Neural crest cell (in vitro differentiated cells): Measurements from ENCODE around the gene TMEM219. TPM values are rescaled to one million over a fixed set of nuclear protein-coding genes. Genes with fewer than 3 reads are reported as not detected.
"Not testable (repeated sequence)": the region's sequence is repeated elsewhere in the genome, so short reads cannot be mapped to it uniquely, and the experiment has no call there.

Experiments used
- DNase-seq: peaks from one replicate; pipeline ENCODE4 v3.0.0; 2021; ENCODE audit warnings: low read depth, mixed read lengths, low spot score
- H3K27ac Mint-ChIP-seq: one replicate; pipeline ENCODE4 v1.8.0; 2021; ENCODE audit warnings: mild to moderate bottlenecking, mixed read lengths; ENCODE audit not compliant: unreplicated experiment
- H3K27me3 Mint-ChIP-seq: 2 replicates; pipeline ENCODE4 v1.8.0; 2021; ENCODE audit warnings: low read depth, mild to moderate bottlenecking, mixed read lengths
- H3K36me3 Mint-ChIP-seq: 2 replicates; pipeline ENCODE4 v1.8.0; 2021; ENCODE audit warnings: low read depth, mild to moderate bottlenecking, mixed read lengths
- H3K4me1 Mint-ChIP-seq: 2 replicates; pipeline ENCODE4 v1.8.0; 2021; ENCODE audit warnings: mixed read lengths
- H3K4me3 Mint-ChIP-seq: one replicate; pipeline ENCODE4 v1.8.0; 2021; ENCODE audit warnings: mild to moderate bottlenecking, mixed read lengths
- H3K9me3 Mint-ChIP-seq: 2 replicates; pipeline ENCODE4 v1.8.0; 2021; ENCODE audit warnings: mixed read lengths
- total RNA-seq: library from RNA; stranded (reverse); gene quantifications from 2 replicates; pipeline ENCODE4 v1.2.1, GENCODE V29; 2021
- TF ChIP-seq, protein P1 (sequence below): fragments of 200-600 bp; sonication (generic); conservative IDR thresholded peaks from 2 replicates; pipeline ENCODE4 v1.5.0; 2021; ENCODE audit warnings: antibody characterized with exemption, mild to moderate bottlenecking

Gene TMEM219
- total RNA-seq, 1 donor from 2014 or later = 74.0 TPM

DNA sequence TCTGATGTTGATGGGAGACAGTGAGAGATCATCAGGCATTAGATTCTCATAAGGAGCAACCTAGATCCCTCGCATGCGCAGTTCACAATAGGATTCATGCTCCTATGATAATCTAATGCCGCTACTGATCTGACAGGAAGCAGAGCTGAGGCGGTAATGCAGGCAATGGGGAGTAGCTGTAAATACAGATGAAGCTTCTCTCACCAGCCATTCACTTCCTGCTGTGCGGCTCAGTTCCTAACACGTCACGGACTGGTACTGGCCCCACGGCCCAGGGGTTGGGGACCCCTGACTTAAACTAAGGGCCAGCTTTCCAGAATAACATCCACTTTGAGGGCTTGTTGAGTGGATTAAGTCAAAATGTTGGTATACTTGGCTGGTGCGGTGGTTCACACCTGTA, 2.6 kb upstream of the TMEM219 start:
- Mint-ChIP-seq H3K9me3 (no peaks in the 10 kb centered on the region), H3K4me3 (peak overlapping the region; percentile 47), H3K27me3 (no peaks in the 10 kb centered on the region), H3K27ac (no peak overlapping the region), H3K4me1 (peaks cover 20% of the 10 kb centered on the region), H3K36me3 (no peaks in the 10 kb centered on the region)
- DNase-seq = no peak
- TF ChIP-seq, protein P1, sequence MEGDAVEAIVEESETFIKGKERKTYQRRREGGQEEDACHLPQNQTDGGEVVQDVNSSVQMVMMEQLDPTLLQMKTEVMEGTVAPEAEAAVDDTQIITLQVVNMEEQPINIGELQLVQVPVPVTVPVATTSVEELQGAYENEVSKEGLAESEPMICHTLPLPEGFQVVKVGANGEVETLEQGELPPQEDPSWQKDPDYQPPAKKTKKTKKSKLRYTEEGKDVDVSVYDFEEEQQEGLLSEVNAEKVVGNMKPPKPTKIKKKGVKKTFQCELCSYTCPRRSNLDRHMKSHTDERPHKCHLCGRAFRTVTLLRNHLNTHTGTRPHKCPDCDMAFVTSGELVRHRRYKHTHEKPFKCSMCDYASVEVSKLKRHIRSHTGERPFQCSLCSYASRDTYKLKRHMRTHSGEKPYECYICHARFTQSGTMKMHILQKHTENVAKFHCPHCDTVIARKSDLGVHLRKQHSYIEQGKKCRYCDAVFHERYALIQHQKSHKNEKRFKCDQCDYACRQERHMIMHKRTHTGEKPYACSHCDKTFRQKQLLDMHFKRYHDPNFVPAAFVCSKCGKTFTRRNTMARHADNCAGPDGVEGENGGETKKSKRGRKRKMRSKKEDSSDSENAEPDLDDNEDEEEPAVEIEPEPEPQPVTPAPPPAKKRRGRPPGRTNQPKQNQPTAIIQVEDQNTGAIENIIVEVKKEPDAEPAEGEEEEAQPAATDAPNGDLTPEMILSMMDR = no peak

DNA sequence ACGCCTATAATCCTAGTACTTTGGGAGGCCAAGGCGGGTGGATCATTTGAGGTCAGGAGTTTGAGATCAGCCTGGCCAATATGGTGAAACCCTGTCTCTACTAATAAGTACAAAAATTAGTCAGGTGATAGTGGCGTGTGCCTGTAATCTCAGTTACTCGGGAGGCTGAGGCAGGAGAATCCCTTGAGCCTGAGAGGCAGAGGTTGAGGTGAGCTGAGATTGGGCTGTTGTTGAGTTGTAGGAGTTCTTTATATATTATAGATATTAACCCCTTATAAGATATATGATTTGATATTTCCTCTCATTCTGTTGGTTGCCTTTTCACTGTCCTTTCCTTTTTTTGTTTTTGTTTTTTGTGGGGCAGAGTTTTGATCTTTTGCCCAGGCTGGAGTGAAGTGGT, 2.1 kb upstream of the TMEM219 start:
- not testable (repeated sequence) for H3K9me3 Mint-ChIP-seq, H3K27me3 Mint-ChIP-seq, H3K27ac Mint-ChIP-seq, H3K36me3 Mint-ChIP-seq, DNase-seq
- Mint-ChIP-seq H3K4me3 (peak overlapping the region; percentile 81), H3K4me1 (peaks cover 23% of the 10 kb centered on the region)

DNA sequence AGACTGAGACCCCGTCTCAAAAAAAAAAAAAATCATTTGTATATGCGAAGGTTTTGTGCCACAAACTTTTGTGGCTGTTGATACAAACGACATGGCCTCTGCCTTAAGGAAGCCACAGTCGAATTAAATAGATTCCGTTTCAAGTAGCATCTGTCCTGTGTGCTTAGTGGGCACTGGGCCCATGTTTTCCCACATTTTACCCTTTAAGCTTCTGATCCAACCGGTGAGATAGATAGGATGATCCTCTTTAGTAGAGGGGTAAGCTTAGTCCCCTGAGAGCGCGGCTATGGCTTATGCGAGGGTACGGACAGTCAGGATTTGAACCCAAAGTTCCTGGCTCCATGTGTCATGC, 776 bp upstream of the TMEM219 start:
- DNase-seq = no peak
- H3K27ac Mint-ChIP-seq = no peak overlapping the region

DNA sequence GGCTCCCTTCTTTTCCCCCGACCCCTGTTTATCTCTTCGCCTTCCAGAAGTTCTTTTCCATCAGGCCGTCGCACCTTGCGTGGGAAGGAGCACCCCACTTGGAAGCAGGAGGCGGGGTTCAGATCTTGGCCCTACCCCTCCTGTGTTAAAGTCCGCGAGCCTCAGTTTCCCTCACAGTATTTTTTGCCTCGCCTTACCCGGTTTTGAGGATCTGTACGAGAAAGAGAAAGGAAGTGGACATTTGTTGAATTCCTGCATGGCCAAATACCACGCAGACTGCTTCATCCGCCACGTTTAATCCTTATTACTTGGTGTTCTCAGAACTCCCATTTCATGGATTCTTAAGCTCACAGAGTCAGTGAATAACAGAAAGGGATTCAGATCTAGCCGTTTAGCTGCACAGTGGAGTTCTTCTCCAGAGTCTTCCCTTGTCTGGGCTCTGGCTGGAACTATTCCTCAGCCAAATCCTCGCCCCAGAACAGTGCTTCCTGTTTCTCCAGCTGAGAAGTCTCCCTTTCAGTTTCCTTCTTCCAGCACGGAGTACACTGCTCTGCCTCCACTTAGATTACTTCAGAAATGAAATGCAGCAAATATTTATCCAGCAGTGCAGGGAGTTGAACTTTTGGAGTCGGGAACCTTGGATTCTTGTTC, 590 bp downstream of the TMEM219 start:
- H3K27ac Mint-ChIP-seq = peak overlapping the region; percentile 92
- DNase-seq = no peak
- no peaks in the 10 kb centered on the region for H3K27me3 Mint-ChIP-seq

More for the DNA sequence above, 776 bp upstream of the TMEM219 start:
- TF ChIP-seq, protein P1 = no peak
- Mint-ChIP-seq H3K4me1 (peaks cover 25% of the 10 kb centered on the region), H3K4me3 (peak overlapping the region; percentile 86), H3K36me3 (no peaks in the 10 kb centered on the region), H3K9me3 (no peaks in the 10 kb centered on the region), H3K27me3 (no peaks in the 10 kb centered on the region)

DNA sequence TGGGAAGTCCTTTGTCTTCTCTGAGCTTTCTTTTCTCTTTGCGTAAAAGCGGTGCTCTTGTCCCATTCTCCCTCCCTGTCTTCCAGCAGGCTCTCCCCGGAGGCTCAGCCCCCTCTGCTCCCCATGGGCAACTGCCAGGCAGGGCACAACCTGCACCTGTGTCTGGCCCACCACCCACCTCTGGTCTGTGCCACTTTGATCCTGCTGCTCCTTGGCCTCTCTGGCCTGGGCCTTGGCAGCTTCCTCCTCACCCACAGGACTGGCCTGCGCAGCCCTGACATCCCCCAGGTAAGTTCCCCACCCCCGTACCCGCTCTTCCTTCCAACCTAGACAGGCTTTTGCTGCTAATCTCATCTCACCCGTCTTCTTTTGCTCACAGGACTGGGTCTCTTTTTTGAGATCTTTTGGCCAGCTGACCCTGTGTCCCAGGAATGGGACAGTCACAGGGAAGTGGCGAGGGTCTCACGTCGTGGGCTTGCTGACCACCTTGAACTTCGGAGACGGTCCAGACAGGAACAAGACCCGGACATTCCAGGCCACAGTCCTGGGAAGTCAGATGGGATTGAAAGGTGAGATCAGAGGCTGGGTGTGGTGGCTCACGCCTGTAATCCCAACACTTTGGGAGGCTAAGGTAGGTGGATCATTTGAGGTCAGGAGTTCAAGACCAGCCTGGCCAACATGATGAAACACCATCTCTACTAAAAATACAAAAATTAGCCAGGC, 1.3 kb downstream of the TMEM219 start:
- TF ChIP-seq, protein P1 = no peak
- Mint-ChIP-seq H3K36me3 (peaks cover under 1% of the 10 kb centered on the region), H3K4me3 (peak overlapping the region; percentile 93), H3K4me1 (peaks cover 25% of the 10 kb centered on the region), H3K9me3 (no peaks in the 10 kb centered on the region), H3K27ac (no peak overlapping the region), H3K27me3 (no peaks in the 10 kb centered on the region)
- DNase-seq = no peak

More for the DNA sequence above, 590 bp downstream of the TMEM219 start:
- Mint-ChIP-seq H3K36me3 (no peaks in the 10 kb centered on the region), H3K4me3 (peak overlapping the region; percentile 93), H3K4me1 (peaks cover 25% of the 10 kb centered on the region), H3K9me3 (no peaks in the 10 kb centered on the region)
- TF ChIP-seq, protein P1 = no peak

DNA sequence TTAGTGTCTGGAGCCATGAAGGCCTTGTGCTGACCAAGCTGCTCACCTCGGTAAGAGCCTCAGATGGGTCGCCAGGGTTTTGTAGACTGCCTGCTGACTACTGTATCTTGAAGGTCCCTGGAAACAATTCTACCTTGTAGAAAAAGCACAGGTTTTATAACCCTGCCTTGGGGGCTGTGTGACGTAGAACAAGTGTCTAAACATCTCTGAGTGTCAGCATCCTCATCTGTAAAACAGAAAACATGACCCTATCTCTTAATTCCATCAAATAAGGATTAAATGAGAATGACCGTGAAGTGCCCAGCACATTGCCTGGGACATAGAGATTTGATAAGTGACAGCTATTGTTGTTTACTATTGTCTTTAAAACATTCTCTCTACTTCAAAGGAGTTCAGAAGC, 6.3 kb downstream of the TMEM219 start:
- Mint-ChIP-seq H3K36me3 (peaks cover 29% of the 10 kb centered on the region), H3K4me1 (peaks cover 9% of the 10 kb centered on the region), H3K27ac (no peak overlapping the region), H3K4me3 (no peak overlapping the region), H3K27me3 (no peaks in the 10 kb centered on the region), H3K9me3 (peaks cover 3% of the 10 kb centered on the region)
- no peak for DNase-seq
- TF ChIP-seq, protein P1 = no peak
